PFSK-1 (cell line): ENCODE measurements around the gene INF2.

ENCODE experiments used
- FOXP2 ChIP-seq: optimal IDR thresholded peaks from 2 replicates; pipeline ENCODE3; 2011; ENCODE audit warnings: borderline replicate concordance, control low read depth, inconsistent platforms; ENCODE audit not compliant: insufficient read depth; ENCODE audit errors: extremely low read length, extremely low read depth
- POLR2AphosphoS5 ChIP-seq: IDR thresholded peaks from 2 replicates; pipeline ENCODE4 v1.6.1; 2012; ENCODE audit warnings: low read depth, mild to moderate bottlenecking, control low read depth, low read length, moderate library complexity
- SIN3A ChIP-seq: IDR thresholded peaks from 2 replicates; pipeline ENCODE4 v1.6.1; 2012; ENCODE audit warnings: mild to moderate bottlenecking, low read length, moderate library complexity, borderline replicate concordance; ENCODE audit not compliant: insufficient read depth
- TAF1 ChIP-seq: IDR thresholded peaks from 2 replicates; pipeline ENCODE4 v1.6.1; 2012; ENCODE audit warnings: low read length, control low read depth, borderline replicate concordance; ENCODE audit not compliant: insufficient read depth
- TF ChIP-seq, protein P1 (sequence below), 2 experiments: IDR thresholded peaks; 2 replicates each; pipeline versions ENCODE4 v1.6.1 to v1.8.0; 2011 to 2012; ENCODE audit warnings: low read depth in 2 of 2, low read length in 2 of 2, control low read depth in 1 of 2, inconsistent platforms in 1 of 2, mild to moderate bottlenecking in 1 of 2, moderate library complexity in 1 of 2; ENCODE audit not compliant: insufficient read depth in 1 of 2

The INF2 gene

DNA sequence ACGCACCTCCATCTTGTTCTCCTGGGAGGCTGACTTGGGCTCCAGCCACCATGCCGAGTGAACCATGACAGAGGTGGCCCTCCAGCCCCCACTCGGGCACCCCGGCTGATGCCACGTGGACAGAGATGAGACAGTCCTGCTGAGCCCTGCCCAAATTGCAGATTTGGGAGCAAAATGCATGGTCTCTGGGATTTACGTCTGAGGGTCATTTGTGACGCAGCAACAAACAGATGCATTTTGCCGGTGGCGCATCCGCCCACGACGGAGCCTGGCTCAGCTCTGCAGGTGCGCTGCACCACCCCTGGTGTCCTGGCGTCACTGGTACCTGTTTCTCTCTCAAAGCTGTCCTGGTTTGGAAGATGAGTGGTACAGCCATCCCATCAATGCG, 31.1 kb upstream of the INF2 start:
- TF ChIP-seq SIN3A (no peak), POLR2AphosphoS5 (no peak), TAF1 (no peak), FOXP2 (no peak)
- TF ChIP-seq, protein P1, sequence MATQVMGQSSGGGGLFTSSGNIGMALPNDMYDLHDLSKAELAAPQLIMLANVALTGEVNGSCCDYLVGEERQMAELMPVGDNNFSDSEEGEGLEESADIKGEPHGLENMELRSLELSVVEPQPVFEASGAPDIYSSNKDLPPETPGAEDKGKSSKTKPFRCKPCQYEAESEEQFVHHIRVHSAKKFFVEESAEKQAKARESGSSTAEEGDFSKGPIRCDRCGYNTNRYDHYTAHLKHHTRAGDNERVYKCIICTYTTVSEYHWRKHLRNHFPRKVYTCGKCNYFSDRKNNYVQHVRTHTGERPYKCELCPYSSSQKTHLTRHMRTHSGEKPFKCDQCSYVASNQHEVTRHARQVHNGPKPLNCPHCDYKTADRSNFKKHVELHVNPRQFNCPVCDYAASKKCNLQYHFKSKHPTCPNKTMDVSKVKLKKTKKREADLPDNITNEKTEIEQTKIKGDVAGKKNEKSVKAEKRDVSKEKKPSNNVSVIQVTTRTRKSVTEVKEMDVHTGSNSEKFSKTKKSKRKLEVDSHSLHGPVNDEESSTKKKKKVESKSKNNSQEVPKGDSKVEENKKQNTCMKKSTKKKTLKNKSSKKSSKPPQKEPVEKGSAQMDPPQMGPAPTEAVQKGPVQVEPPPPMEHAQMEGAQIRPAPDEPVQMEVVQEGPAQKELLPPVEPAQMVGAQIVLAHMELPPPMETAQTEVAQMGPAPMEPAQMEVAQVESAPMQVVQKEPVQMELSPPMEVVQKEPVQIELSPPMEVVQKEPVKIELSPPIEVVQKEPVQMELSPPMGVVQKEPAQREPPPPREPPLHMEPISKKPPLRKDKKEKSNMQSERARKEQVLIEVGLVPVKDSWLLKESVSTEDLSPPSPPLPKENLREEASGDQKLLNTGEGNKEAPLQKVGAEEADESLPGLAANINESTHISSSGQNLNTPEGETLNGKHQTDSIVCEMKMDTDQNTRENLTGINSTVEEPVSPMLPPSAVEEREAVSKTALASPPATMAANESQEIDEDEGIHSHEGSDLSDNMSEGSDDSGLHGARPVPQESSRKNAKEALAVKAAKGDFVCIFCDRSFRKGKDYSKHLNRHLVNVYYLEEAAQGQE (IDR thresholded peaks at IDR 0.05; ENCODE audit: insufficient read depth in 1 of 2, low read depth in 2 of 2, low read length in 2 of 2), result no peak

DNA sequence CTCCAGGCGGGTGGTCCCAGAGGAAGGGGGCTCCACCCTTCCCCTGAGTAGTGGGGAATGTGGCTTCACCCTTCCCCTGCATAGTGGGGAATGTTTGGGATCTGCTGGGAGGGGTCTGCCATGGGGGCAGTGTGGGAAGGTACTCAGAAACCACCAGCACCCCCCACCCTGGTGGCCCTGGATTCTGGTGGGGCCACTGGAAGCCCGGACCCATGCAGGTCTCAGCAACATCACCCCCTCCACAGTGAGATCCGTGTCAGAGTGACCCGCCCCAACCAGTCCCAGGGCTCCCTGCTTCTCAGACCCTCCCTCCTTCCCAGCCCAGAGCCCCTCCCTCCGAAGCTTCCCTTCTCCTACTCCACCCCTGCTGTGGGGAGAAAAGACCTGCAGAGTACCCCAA, 30.3 kb upstream of the INF2 start:
- TF ChIP-seq POLR2AphosphoS5 (no peak), FOXP2 (no peak), SIN3A (no peak), TAF1 (no peak)
- TF ChIP-seq, protein P1 (IDR thresholded peaks at IDR 0.05; ENCODE audit: insufficient read depth in 1 of 2, low read depth in 2 of 2, low read length in 2 of 2), result no peak

DNA sequence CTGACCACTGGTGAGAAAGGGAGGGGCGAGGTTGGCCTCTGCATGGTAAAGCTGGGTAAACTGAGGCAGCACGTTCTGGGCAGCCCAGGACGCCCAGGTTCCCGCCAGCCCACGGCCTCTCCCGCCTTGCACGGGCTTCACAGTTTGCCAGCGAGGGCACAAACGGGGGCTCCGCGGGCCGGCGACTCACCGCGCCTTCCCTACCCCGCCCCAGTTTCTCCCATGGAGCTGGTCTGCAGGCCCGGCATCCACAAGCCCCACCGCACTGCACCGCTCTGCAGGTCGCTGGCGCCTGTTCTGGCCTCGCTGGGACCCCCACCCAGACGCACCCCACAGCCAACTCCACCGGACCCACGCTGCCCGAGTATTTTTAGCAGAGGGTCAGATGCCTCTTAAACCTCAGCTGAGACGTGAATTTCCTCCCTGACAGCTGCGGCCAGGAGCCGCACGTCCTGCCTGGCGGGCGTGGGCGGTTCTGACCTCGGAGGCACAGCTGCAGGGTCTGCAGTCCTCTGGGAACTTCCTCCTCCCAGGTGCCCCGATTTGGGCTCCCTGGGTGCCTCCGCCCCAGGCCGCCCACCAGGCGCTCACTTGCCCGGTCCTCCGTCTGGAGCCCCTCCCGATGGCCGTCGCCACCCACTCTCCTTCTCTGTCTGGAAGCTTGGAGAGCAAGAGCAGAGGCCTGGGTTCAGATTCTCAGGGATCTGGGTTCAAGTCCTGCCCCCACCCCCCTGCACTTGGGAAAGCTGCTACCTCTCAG, 29.5 kb upstream of the INF2 start:
- TF ChIP-seq SIN3A (no peak), FOXP2 (no peak), TAF1 (no peak), POLR2AphosphoS5 (no peak)
- TF ChIP-seq, protein P1 (IDR thresholded peaks at IDR 0.05; ENCODE audit: insufficient read depth in 1 of 2, low read depth in 2 of 2, low read length in 2 of 2), result no peak

DNA sequence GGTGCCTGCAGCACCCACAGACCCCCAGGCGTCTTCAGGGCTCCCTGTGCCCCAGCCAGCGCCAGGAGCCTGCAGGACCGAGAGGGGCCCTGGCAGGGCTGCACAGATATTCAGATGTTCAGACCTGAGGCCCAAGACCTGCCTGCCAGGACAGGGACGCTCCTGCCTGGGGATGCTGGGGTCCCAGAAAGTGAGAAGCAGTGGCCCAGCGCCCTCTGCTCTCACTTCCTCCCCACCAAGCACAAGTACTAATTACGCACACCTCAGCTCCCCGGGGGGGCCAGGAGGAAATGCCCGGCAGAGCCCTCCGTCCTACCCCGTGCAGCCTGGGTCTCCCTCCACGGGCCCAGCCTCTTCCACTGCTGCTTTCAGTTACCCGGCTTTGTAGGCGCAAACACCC, 28.8 kb upstream of the INF2 start:
- no peak for TF ChIP-seq TAF1
- TF ChIP-seq SIN3A, result no peak
- TF ChIP-seq, protein P1 (IDR thresholded peaks at IDR 0.05; ENCODE audit: insufficient read depth in 1 of 2, low read depth in 2 of 2, low read length in 2 of 2), result no peak
- TF ChIP-seq POLR2AphosphoS5, result no peak
- TF ChIP-seq FOXP2, result no peak
